Measurements from ENCODE around the gene ARSJ.
"Not testable (repeated sequence)": the region's sequence is repeated elsewhere in the genome, so short reads cannot be mapped to it uniquely, and the experiment has no call there.

The ARSJ gene

DNA sequence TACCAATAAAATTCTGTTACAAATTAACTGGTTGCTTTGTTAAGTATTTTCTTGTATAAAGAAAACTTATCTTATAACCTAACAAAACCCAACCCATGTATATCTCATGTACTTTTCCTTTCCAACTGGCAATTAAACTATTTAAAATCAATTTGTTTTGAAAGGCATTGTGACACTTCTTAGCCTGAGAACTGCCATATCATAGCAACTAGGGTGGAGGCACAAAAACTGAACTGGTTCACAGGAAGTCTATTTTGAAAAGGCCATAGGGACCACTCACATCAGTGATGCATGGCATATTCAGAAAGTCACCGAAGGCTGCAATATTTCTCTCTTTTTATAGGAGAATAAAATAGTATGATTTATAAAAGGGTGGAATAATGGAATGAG, 40.5 kb upstream of the ARSJ start:
- DNase-seq (ENCODE audit: extremely low spot score): no peak
- POLR2A ChIA-PET: no interaction called here
- TF ChIP-seq, protein P1, sequence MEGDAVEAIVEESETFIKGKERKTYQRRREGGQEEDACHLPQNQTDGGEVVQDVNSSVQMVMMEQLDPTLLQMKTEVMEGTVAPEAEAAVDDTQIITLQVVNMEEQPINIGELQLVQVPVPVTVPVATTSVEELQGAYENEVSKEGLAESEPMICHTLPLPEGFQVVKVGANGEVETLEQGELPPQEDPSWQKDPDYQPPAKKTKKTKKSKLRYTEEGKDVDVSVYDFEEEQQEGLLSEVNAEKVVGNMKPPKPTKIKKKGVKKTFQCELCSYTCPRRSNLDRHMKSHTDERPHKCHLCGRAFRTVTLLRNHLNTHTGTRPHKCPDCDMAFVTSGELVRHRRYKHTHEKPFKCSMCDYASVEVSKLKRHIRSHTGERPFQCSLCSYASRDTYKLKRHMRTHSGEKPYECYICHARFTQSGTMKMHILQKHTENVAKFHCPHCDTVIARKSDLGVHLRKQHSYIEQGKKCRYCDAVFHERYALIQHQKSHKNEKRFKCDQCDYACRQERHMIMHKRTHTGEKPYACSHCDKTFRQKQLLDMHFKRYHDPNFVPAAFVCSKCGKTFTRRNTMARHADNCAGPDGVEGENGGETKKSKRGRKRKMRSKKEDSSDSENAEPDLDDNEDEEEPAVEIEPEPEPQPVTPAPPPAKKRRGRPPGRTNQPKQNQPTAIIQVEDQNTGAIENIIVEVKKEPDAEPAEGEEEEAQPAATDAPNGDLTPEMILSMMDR (IDR thresholded peaks at IDR 0.05; ENCODE audit: control extremely low read depth, extremely low read depth, low read depth, missing control alignments): no peak
- CTCF ChIA-PET: no interaction called here

DNA sequence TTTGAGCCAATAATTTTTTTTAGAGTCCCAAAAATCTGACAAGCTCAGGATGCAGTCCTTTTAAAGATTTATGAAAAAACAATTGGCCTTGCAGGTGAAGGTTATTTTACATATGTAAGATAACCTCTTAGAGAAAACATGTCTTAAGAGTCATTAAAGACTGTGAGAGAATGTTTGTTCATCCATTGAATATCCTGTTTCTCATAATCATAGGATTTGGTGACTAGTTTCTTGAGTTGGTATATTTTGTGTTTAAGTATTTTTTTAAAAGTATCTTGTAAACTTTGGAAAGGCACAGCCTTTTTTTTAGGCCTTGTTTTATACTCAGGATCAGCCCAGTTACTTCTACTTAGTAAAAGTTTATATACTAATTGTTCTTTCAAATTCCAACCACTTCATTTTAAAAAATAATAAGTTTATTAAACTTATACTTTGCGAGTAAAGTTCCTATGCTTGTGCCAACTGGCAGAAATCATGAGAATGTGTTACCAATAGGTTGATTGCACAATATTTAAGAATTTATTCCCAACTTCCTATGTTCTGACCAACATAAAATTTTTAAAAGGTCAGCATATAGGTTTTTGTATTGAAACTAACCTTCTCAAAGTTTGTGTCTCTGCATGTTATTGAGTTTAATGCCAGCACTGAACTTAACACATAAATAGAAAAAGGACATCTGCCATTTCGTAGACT, 40.0 kb upstream of the ARSJ start:
- ChIA-PET CTCF (no interaction called here), POLR2A (no interaction called here)
- no peak for DNase-seq (ENCODE audit: extremely low spot score)
- TF ChIP-seq, protein P1 (IDR thresholded peaks at IDR 0.05; ENCODE audit: control extremely low read depth, extremely low read depth, low read depth, missing control alignments): no peak

DNA sequence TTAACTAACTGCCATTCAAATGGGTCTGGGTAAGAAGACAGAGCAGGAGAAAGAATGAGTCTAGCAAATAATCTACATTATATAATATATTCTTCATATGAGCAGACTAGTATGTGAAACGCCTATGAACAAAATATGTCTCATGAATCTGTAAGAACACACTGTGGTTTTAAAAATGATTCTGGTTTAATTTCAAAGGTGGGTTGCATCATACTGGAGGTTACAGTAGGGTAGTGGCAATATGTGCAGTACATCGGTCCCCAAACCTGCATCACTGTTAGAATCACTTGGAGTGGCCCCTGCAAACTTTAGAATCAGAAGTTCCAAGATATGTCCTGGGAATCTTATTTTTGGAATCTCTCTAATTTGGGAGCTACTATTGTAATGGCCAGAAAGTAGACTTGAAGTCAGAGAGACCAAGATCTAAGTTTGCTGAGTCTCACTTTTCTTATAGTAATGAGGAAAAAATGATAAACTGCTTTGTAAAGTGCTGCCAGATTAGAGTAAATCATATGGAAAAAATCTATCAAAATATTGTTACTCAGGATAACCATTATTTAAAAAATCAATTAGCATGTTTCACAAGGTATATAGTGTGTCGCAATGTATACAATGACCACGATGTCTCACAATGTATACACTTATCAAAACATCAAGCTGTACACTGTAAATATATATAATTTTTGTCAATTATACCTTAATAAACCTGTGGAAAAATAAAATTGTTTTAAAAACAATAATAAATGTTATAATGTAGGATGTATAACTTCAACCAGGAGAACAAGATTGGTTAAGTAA, 37.9 kb upstream of the ARSJ start:
- CTCF ChIA-PET: no interaction called here
- DNase-seq (ENCODE audit: extremely low spot score): no peak
- TF ChIP-seq, protein P1 (IDR thresholded peaks at IDR 0.05; ENCODE audit: control extremely low read depth, extremely low read depth, low read depth, missing control alignments): no peak
- POLR2A ChIA-PET: no interaction called here

DNA sequence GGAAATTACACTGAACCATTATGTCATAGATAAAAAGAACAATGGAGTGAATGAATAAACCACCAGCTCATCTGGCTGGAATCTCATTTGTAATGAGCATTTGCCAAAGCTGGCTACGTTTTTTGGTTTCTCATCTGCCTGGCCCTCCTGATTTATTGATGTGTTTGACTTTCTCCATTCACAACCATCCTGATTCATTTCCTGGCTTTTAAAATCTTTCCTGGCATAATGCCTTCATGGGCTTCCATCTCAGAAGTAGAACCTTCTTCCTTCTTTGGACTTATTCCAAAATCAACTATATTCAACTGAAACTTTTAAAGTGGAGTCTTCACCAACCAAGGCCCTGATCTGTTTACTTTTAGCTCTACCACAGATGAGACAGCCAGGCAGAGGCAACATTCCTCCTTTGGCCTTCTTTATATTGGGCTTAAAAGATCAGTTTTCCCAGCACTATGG, 36.0 kb upstream of the ARSJ start:
- no peak for DNase-seq (ENCODE audit: extremely low spot score)
- ChIA-PET POLR2A (no interaction called here), CTCF (no interaction called here)
- TF ChIP-seq, protein P1 (IDR thresholded peaks at IDR 0.05; ENCODE audit: control extremely low read depth, extremely low read depth, low read depth, missing control alignments): no peak

DNA sequence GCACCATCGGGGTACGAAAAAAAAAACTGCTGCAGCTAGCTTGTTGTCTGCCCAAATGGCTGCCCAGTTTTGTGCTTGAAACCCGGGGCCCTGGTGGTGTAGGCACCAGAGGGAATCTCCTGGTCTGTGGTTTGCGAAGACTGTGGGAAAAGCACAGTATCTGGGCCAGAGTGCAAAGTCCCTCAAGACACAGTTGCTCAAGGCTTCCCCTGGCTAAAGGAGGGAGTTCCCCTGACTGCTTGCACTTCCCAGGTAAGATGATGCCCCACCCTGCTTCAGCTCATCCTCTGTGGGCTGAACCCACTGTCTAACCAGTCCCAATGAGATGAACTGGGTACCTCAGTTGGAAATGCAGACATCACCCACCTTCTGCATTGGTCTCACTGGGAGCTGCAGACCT, 33.8 kb upstream of the ARSJ start:
- DNase-seq (ENCODE audit: extremely low spot score); POLR2A ChIA-PET: not testable (repeated sequence)

DNA sequence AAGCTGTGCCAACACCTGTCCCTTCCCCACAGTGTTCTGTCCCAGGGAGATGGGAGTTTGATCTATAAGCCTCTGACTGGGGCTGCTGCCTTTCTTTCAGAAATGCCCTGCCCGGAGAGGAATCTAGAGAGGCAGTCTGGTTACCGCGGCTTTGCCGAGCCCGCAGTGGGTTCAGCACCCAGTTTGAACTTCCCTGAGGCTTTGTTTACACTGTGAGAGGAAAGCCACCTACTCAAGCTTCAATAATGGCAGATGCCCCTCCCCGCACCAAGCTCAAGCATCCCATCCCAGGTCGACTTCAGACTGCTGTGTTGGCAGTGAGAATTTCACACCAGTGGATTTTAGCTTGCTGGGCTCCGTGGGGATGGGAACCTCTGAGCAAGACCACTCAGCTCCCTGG, 33.3 kb upstream of the ARSJ start:
- no peak for DNase-seq (ENCODE audit: extremely low spot score)
- CTCF ChIA-PET: interaction anchor here (0.9 kb wide), 1 partner anchor 9 kb away, joined by 3 read pairs; no protein-coding TSS in a partner anchor
- TF ChIP-seq, protein P1 (IDR thresholded peaks at IDR 0.05; ENCODE audit: control extremely low read depth, extremely low read depth, low read depth, missing control alignments): no peak
- POLR2A ChIA-PET: no interaction called here

More for the DNA sequence above, 33.8 kb upstream of the ARSJ start:
- CTCF ChIA-PET: not testable (repeated sequence)
